ENCODE data around the gene TSBP1. TPM values are rescaled to one million over a fixed set of nuclear protein-coding genes. Genes with fewer than 3 reads are reported as not detected.

Gene TSBP1, protein sequence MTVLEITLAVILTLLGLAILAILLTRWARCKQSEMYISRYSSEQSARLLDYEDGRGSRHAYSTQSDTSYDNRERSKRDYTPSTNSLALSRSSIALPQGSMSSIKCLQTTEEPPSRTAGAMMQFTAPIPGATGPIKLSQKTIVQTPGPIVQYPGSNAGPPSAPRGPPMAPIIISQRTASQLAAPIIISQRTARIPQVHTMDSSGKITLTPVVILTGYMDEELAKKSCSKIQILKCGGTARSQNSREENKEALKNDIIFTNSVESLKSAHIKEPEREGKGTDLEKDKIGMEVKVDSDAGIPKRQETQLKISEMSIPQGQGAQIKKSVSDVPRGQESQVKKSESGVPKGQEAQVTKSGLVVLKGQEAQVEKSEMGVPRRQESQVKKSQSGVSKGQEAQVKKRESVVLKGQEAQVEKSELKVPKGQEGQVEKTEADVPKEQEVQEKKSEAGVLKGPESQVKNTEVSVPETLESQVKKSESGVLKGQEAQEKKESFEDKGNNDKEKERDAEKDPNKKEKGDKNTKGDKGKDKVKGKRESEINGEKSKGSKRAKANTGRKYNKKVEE
- 0.08 TPM in 1 of 2 replicates, not detected in the other for total RNA-seq (2014; rRNA removed; shearing (Covaris generic))

GRCh38 chr6:32371803-32372202 lies at the start of gene TSBP1:
TSBP1 (minus strand) TSS chr6:32371903; CDS start chr6:32371706, 197 bp downstream.

DNA sequence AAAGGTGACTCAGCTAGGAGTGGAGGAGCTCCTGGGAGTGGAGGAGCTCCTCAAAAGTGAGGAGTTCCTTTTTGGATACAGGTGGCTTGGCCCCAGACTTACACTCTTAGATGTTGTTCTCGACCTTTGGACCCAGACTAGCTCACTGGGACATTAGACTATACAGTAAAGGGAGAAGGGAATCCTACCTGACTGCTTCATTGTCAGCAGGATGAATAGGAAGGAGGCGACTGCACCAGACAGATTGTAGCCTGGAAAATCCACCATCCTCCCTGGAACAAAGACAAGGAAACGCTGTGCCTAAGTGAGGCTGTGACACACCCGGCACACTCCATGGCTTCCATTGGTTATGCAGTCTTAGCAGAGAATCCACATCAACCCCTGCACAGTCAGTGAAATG lies 35.2 kb upstream of the TSBP1 start, which contains the start of gene BTNL2:
BTNL2 (minus strand) TSS at position 325 of the 400 bp plus-strand sequence; CDS start at position 267, 58 bp downstream.

Small RNA genes lying within 50 kb of the gene (small RNA-seq; reads per million reads assigned to genes)
- not detected for gene RNU6-603P

Other genes starting within 250 kb of the TSBP1 start
- 15.8 and 22.7 TPM in 2 replicates for gene ATF6B, start 243.7 kb downstream of the TSBP1 start, total RNA-seq (2014; rRNA removed; shearing (Covaris generic))
- gene FKBPL, start 241.6 kb downstream of the TSBP1 start, total RNA-seq (2014; rRNA removed; shearing (Covaris generic)): 5.5 and 6.6 TPM in 2 replicates
- 0.19 TPM in 1 of 2 replicates, not detected in the other for gene PRRT1, start 220.0 kb downstream of the TSBP1 start, total RNA-seq (2014; rRNA removed; shearing (Covaris generic))
- gene PPT2, start 217.8 kb downstream of the TSBP1 start, total RNA-seq (2014; rRNA removed; shearing (Covaris generic)): 27.3 and 73.0 TPM in 2 replicates
- 5.5 and 12.9 TPM in 2 replicates for gene EGFL8, start 207.3 kb downstream of the TSBP1 start, total RNA-seq (2014; rRNA removed; shearing (Covaris generic))
- 53.5 and 66.1 TPM in 2 replicates for gene AGPAT1, start 195.8 kb downstream of the TSBP1 start, total RNA-seq (2014; rRNA removed; shearing (Covaris generic))
- gene RNF5, start 193.5 kb downstream of the TSBP1 start, total RNA-seq (2014; rRNA removed; shearing (Covaris generic)): 39.9 and 40.1 TPM in 2 replicates
- 0.64 and 2.6 TPM in 2 replicates for gene AGER, start 187.7 kb downstream of the TSBP1 start, total RNA-seq (2014; rRNA removed; shearing (Covaris generic))
- 19.9 and 33.7 TPM in 2 replicates for gene PBX2, start 181.7 kb downstream of the TSBP1 start, total RNA-seq (2014; rRNA removed; shearing (Covaris generic))
- gene GPSM3, start 179.3 kb downstream of the TSBP1 start, total RNA-seq (2014; rRNA removed; shearing (Covaris generic)): 13.7 and 15.4 TPM in 2 replicates
- 4.6 and 4.7 TPM in 2 replicates for gene NOTCH4, start 147.8 kb downstream of the TSBP1 start, total RNA-seq (2014; rRNA removed; shearing (Covaris generic))
- gene BTNL2, start 35.3 kb upstream of the TSBP1 start, total RNA-seq (2014; rRNA removed; shearing (Covaris generic)): not detected in 2 replicates
- 285 and 293 TPM in 2 replicates for gene HLA-DRA, start 68.0 kb upstream of the TSBP1 start, total RNA-seq (2014; rRNA removed; shearing (Covaris generic))
- gene HLA-DRB5, start 158.4 kb upstream of the TSBP1 start, total RNA-seq (2014; rRNA removed; shearing (Covaris generic)): 40.7 and 40.9 TPM in 2 replicates
- 67.3 and 68.2 TPM in 2 replicates for gene HLA-DRB1, start 217.9 kb upstream of the TSBP1 start, total RNA-seq (2014; rRNA removed; shearing (Covaris generic))